Measurements from ENCODE around the gene TRRAP.

- TF ChIP-seq POLR2A (IDR thresholded peaks at IDR 0.05): no peak
- TF ChIP-seq, protein P1, sequence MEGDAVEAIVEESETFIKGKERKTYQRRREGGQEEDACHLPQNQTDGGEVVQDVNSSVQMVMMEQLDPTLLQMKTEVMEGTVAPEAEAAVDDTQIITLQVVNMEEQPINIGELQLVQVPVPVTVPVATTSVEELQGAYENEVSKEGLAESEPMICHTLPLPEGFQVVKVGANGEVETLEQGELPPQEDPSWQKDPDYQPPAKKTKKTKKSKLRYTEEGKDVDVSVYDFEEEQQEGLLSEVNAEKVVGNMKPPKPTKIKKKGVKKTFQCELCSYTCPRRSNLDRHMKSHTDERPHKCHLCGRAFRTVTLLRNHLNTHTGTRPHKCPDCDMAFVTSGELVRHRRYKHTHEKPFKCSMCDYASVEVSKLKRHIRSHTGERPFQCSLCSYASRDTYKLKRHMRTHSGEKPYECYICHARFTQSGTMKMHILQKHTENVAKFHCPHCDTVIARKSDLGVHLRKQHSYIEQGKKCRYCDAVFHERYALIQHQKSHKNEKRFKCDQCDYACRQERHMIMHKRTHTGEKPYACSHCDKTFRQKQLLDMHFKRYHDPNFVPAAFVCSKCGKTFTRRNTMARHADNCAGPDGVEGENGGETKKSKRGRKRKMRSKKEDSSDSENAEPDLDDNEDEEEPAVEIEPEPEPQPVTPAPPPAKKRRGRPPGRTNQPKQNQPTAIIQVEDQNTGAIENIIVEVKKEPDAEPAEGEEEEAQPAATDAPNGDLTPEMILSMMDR (IDR thresholded peaks at IDR 0.05): no peak
- no peak for TF ChIP-seq POLR2AphosphoS5 (IDR thresholded peaks at IDR 0.05)
- TF ChIP-seq EP300 (IDR thresholded peaks at IDR 0.05): no peak
Measured at GRCh38 chr7:98869027-98869596, 9.2 kb upstream of the TRRAP start.
